PC-9 (cell line): ENCODE data around the gene DYNC2LI1. TPM values are rescaled to one million over a fixed set of nuclear protein-coding genes. Genes with fewer than 3 reads are reported as not detected.

Source experiments
- BruUV-seq: library from RNA; stranded (reverse); fragments of 400-500 nt; replicated peaks from 2 replicates; lab custom pipeline; 2021; lab: Mats Ljungman, UMichigan
- CTCF ChIA-PET: fragments of 300-600 bp; sonication (Branson Sonifier 250); formaldehyde crosslinking; loops from one replicate; lab custom pipeline; 2022; ENCODE audit warnings: antibody characterized with exemption; lab: Charles Lee
- POLR2A ChIA-PET: fragments of 300-600 bp; sonication (Branson Sonifier 250); formaldehyde crosslinking; loops from one replicate; lab custom pipeline; 2022; ENCODE audit warnings: antibody characterized with exemption; ENCODE audit not compliant: unreplicated experiment; lab: Charles Lee
- DNase-seq, 2 experiments: peaks; one replicate each; pipeline versions ENCODE4 v3.0.0 to v3.0.0-alpha.2; 2015 to 2022; ENCODE audit warnings: mixed read lengths in 1 of 2
- H2AFZ ChIP-seq: fragments of 200-600 bp; sonication (generic); 2 replicates; pipeline ENCODE4 v1.8.1; 2017; ENCODE audit warnings: antibody characterized with exemption
- H3F3A ChIP-seq: fragments of 200-600 bp; sonication (generic); 2 replicates; pipeline ENCODE4 v1.8.1; 2017; ENCODE audit warnings: antibody characterized with exemption, mild to moderate bottlenecking, low read depth; ENCODE audit not compliant: insufficient read depth
- H3K27ac ChIP-seq: fragments of 200-600 bp; sonication (generic); 2 replicates; pipeline ENCODE4 v1.6.1; 2016; ENCODE audit warnings: mixed run types
- H3K27me3 ChIP-seq: fragments of 200-600 bp; sonication (generic); 2 replicates; pipeline ENCODE4 v1.6.1; 2016; ENCODE audit warnings: low read depth, mixed run types; ENCODE audit not compliant: insufficient read depth
- H3K36me3 ChIP-seq: fragments of 200-600 bp; sonication (generic); 2 replicates; pipeline ENCODE4 v1.6.1; 2016; ENCODE audit warnings: low read depth, mixed run types
- H3K4me1 ChIP-seq: fragments of 200-600 bp; sonication (generic); replicated peaks from 2 replicates; pipeline ENCODE4 v1.6.1; 2016; ENCODE audit warnings: mixed run types; ENCODE audit not compliant: insufficient read depth
- H3K4me2 ChIP-seq: fragments of 200-600 bp; sonication (generic); 2 replicates; pipeline ENCODE4 v1.6.1; 2017; ENCODE audit warnings: mixed run types
- H3K4me3 ChIP-seq: fragments of 200-600 bp; sonication (generic); 2 replicates; pipeline ENCODE4 v1.6.1; 2016; ENCODE audit warnings: mixed run types
- H3K79me2 ChIP-seq: fragments of 200-600 bp; sonication (generic); 2 replicates; pipeline ENCODE4 v1.6.1; 2017; ENCODE audit warnings: low read depth, mixed run types
- H3K9me2 ChIP-seq: fragments of 200-600 bp; sonication (generic); 2 replicates; pipeline ENCODE4 v1.8.1; 2017; ENCODE audit warnings: mild to moderate bottlenecking; ENCODE audit not compliant: insufficient read depth
- H3K9me3 ChIP-seq: fragments of 200-600 bp; sonication (generic); 2 replicates; pipeline ENCODE4 v1.8.1; 2016; ENCODE audit warnings: low read depth; ENCODE audit not compliant: insufficient read depth
- H4K20me1 ChIP-seq: fragments of 200-600 bp; sonication (generic); 2 replicates; pipeline ENCODE4 v1.8.1; 2017; ENCODE audit not compliant: insufficient read depth
- CTCF ChIP-seq: fragments of 200-600 bp; sonication (generic); conservative IDR thresholded peaks from 2 replicates; pipeline ENCODE4 v1.6.1; 2017; ENCODE audit warnings: mixed run types, antibody characterized with exemption, mild to moderate bottlenecking, moderate library complexity
- EZH2 ChIP-seq: fragments of 200-600 bp; sonication (generic); IDR thresholded peaks from 2 replicates; pipeline ENCODE4 v1.8.0; 2017; ENCODE audit warnings: antibody characterized with exemption, low read depth
- intact Hi-C: fragments of 100-400 bp; cut with micrococcal nuclease; formaldehyde crosslinking; loops from one replicate; pipeline ENCODE4 v1.10.0; 2022; ENCODE audit not compliant: unreplicated experiment
- total RNA-seq: library from RNA; stranded (reverse); gene quantifications from 2 replicates; pipeline ENCODE4 v1.2.3, GENCODE V29; 2021

Gene DYNC2LI1
- total RNA-seq, 1 experiment from 2014 or later: 27.1 TPM

- Histone ChIP-seq H3K4me3 (no peak overlapping the region), H3K4me2 (no peak overlapping the region), H3K79me2 (no peaks in the 10 kb centered on the region), H3K9me3 (no peaks in the 10 kb centered on the region), H3K9me2 (no peaks in the 10 kb centered on the region), H3K27ac (no peak overlapping the region), H3F3A (no peaks in the 10 kb centered on the region), H3K4me1 (no peaks in the 10 kb centered on the region), H3K27me3 (peaks cover 85% of the 10 kb centered on the region), H3K36me3 (no peaks in the 10 kb centered on the region), H2AFZ (no peak overlapping the region), H4K20me1 (no peaks in the 10 kb centered on the region)
- CTCF ChIA-PET: no interaction called here
- BruUV-seq: no TSS peak
- DNase-seq: no peak
- TF ChIP-seq CTCF: no peak
- TF ChIP-seq EZH2: no peak
- intact Hi-C loops: no loop called here
- POLR2A ChIA-PET: no interaction called here
Observed at GRCh38 chr2:43854671-43855070, 80.8 kb downstream of the DYNC2LI1 start.

- Histone ChIP-seq H3K27ac (no peak overlapping the region), H3K4me1 (no peaks in the 10 kb centered on the region), H3K27me3 (peaks cover 91% of the 10 kb centered on the region), H3K9me3 (no peaks in the 10 kb centered on the region), H3F3A (no peaks in the 10 kb centered on the region), H3K4me2 (no peak overlapping the region), H3K79me2 (no peaks in the 10 kb centered on the region), H3K4me3 (no peak overlapping the region), H3K36me3 (no peaks in the 10 kb centered on the region), H4K20me1 (no peaks in the 10 kb centered on the region), H2AFZ (no peak overlapping the region), H3K9me2 (no peaks in the 10 kb centered on the region)
- no peak for DNase-seq
- ChIA-PET CTCF (no interaction called here), POLR2A (no interaction called here)
- intact Hi-C loops: no loop called here
- no TSS peak for BruUV-seq
- TF ChIP-seq CTCF (no peak), EZH2 (no peak)
Observed at GRCh38 chr2:43855292-43855691, 81.5 kb downstream of the DYNC2LI1 start.

Other genes starting within 250 kb of the DYNC2LI1 start
- gene THADA, start 178.0 kb upstream of the DYNC2LI1 start, total RNA-seq: 28.1 and 30.5 TPM in 2 replicates
- gene PLEKHH2, start 136.8 kb upstream of the DYNC2LI1 start, total RNA-seq: 1.6 and 2.3 TPM in 2 replicates
- gene C1GALT1C1L, start 97.6 kb upstream of the DYNC2LI1 start, total RNA-seq: 3.7 and 4.6 TPM in 2 replicates
- gene ABCG5, start 64.8 kb downstream of the DYNC2LI1 start, total RNA-seq: not detected in 2 replicates
- gene ABCG8, start 64.9 kb downstream of the DYNC2LI1 start, total RNA-seq: not detected in 2 replicates
- gene LRPPRC, start 221.9 kb downstream of the DYNC2LI1 start, total RNA-seq: 133 and 149 TPM in 2 replicates